Pons (tissue), 1 donor: ENCODE measurements around the gene STK11IP.

ENCODE experiments used
- DNase-seq: peaks from one replicate; pipeline ENCODE4 v3.0.0-alpha.2; 2016; ENCODE audit warnings: low spot score

Gene STK11IP

DNA sequence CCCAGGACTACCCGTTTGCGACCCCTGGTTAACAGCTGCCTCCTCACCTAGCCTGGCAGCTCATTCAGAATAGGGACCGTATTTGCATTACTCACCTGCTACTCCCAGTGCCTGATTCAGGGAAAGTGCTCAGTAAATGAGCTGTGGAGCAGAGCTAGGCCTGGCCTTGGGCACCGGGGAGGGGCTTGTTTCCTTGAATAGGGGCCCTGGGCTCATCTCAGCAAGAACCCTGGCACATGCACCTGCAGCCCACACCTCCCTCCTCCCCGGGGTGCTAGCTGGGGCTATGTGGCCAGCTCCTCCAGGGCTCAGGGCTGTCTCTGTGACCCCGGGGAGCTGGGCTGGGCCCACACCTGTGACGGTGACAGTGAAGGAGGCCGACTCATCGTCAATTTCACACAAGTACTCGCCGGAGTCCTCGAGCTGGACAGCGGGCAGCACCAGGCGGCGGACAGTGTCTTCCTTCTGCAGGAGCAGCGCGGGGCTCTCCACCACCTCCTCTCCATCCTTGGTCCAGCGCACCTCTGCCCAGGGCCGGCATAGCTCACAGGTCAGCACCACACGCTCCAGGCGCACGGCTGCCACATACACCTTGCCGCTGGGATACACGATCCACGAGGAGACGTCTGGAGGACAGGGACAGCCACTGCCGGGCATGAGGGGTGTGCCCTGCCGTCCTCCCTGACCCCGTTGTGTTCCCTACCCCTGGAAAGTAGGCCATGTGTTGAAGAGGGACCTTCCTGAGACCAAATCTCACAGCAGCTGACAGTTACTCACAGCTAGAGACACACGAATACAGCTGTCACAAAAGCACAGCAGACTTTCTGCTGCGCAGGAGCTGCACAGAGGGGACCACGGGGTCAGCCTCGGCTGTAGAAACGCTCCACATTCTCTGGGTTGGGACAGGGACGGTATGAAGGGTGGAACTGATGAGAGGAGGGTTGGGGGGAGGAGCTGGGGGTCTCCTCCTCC is 35.3 kb upstream of the STK11IP start:
- no peak for DNase-seq

DNA sequence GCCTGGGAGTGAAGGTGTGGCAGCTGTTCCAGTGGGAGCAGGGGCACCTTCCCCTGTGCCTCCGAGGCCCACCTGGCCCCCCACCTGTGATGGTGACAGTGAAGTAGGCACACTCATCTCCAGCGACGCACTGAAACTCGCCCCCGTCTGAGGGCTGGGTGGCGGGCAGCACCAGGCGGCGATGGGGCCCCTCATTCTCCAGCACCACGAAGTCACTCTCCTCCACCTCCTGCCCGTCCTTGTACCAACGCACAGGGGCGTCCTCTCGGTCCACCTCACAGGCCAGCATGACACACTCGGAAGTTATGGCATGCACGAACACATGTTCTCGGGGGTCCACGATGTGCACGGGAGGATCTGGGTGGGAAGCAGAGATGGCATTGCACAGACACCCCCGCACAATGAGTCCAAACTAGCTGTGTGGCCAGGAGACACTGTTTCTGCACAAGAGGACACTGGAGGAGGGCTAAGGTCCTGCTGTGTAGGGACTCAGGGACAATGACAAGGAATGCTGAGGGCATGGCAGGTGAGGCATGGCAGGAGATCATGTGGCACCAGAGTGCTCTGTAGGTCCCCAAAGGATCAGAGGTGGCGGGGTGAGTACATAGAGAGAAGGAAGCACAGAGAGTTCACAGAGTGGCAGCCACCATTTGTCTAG is 34.3 kb upstream of the STK11IP start:
- DNase-seq = no peak

DNA sequence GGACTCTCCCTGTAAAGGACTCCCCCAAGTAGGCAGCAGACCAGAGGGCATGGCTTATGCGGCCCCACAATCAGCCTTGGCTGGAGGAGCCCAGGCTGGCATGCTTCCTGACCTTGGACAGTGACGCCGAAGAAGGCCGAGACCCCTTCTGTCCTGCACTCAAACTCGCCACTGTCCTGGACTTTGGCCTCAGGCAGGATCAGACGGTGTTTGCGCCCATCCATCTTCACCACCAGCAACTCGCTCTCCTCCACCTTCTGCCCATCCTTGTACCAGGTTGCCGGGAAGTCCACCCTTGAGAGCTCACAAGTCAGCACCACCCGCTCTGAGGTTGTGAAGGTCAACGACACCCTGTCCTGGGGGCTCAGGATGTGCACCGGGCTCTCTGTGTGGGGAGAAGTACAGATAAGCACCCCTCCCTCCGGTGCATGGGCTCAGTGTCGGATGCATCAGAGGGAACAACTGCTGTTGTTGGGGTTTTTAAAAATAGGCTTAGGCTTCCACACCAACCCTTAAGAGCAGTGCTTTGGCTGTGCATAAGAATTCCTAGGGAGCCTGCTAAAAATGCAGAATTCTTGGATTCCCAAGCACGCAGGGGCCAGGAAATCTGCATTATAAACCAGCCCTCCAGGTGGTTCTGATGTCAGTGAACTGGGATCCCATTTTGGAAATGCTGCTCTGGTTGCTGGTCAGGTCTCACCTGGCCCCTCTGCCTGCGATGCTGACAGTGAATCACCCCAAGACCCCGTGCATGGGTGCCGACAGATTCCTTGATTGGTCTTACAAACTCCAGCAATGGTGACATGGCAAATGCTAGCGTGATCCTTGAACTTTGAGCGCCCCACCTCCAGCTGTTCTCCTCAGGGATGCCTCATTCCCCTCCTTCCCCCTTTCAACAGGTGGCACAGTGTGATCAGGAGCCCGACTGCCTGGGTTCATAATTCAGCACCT is 32.3 kb upstream of the STK11IP start:
- DNase-seq = no peak

DNA sequence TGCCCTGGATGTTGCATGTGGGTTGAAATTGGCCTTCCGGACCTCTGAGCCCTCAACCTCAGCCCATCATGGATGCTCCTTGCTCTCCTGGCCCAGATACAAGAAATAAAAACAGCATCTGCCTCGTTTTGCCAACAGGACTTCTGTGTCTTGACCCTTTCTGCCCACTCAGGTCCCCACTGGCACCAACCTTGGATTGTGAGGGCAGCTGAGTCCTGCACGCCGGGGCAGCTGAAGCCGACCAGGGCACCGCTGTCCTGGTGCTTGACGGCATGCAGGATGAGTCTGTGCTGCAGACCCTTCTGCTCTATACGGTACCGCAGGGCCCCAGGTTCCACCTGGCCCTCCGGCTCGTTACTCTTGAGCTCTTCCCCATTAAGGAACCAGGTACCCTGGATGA is 31.0 kb upstream of the STK11IP start:
- DNase-seq = no peak

DNA sequence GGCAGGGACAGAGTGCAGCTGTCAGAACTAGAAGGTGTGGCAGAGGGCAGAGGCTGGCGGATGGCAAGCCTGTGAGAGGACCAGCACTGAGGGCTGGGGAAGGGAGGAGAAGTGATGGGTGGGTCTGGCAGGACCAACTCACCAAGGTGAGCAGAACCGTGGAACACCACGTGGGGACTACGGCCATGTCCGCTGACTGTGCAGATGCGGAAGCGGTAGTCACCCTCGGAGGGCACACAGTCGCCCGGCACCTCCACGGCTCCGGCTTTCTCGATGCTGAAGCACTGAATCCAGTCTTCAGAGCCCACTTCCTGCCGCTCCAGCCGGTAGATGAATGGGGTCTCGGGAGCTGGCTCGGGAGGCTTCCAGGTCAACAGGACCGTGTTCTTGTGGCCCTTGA is 30.5 kb upstream of the STK11IP start:
- DNase-seq = no peak

DNA sequence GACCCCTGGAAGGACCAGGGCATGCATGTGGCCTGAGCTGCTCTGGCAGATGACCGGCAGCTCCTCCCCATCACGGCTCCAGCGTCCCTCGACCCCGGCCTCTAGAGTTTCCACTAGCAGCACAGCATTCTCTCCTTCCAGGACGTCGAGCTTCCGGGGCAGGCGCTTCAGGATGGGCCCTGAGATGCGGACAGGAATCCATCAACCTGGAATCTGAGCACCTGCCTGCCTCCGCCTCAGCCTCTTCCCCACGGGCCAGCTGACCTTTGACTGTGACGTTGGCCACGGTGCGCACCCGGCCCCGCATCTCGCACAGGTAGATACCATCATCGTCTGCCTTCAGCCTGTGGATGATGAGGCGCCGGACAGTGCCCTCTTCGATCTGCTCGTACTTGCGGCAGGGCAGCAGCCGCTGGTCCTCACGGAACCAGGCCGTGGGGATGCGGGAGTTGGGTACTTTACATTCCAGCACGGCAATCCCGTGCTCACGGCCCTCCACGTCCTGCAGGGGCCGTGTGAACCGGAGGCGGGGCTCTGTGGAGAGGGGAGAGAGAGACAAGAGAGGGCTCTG is 29.8 kb upstream of the STK11IP start:
- no peak for DNase-seq

DNA sequence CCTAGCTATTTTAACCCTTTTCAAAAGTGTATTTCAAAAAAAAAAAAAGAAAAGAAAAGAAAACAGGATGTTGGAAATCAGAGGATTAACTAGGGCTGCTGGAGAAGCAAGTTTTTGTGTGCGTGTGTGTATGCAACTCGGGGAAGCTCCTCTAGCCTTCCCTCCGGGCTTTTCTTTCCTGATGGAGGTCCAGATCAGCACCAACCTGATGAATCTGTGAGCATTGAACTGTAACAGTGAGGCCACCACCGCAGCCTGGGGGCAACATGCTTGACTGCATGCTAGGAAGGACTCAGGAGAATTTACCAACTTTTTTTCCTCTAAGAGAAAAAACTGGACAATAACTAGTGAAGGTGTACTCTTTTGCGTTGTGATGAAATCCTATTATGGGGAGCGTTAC is 28.6 kb upstream of the STK11IP start:
- DNase-seq = no peak

DNA sequence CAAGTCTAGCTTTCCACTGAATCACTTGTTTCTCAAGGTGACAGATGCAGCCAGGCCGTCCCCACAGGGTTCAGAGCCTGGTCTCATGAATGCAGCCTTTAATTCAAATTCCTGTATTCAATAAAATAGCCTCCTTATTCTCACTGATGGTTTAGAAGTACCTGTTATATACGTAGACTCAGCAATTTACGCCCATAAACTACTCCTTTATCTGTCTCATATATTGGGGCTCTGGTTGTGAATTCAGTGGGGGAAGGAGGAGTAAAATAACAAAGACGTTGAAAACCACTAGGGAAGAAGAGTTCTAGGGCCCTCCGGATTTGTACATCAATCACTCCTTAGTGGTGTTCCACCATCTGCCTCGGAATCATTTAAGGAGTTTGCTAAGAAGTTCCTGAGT is 28.0 kb upstream of the STK11IP start:
- DNase-seq = no peak

DNA sequence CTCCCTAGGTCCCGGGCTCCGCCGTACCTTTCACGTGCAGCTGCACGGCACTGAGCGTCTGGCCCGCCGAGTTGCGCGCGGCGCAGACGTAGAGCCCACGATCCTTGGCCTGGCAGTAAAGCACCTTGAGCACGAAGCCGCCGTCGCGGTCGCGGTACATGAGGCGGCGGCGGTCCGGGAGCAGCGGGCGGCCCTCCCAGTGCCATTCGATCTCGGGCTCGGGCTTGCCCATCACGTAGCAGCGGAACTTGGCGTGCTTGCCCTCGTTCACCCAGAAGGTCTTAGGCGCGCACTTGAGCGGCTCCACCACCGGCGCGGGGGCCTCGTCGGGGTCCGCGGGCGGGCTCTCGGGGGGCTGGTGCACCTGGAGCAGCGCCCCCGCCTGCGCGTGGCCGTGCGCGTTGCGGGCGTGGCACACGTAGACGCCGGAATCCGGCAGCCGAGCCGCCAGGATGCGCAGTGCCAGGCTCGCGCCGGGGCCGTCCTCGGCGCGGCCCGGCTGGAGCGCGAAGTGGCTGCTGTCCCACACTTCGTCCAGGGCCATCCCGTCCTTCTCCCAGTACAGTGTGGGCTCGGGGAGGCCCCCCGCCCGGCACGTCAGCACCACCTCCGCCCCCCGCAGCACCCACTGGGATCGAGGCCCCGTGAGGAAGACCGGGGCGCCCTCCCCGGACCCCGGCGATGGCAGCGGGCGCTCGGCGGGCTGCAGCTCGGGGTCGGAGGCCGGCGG is 27.3 kb upstream of the STK11IP start:
- no peak for DNase-seq

DNA sequence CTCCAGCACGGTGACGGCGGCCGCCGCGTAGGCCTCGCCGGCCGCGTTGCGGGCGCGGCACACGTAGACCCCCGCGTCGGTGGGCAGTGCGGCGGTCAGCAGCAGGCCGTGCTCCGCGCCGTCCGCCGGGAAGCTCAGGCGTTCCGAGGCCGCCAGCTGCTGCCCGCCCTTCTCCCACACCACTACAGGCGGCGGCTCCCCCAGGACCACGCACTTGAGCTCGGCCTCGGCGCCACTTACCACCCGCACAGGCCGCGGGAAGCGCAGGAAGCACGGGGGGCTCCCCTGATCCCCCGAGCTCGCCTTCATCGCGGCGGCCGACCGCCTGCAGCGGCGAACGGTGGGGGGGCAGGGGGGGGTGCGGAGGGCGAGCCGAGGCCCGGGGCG is 26.7 kb upstream of the STK11IP start:
- DNase-seq = no peak

DNA sequence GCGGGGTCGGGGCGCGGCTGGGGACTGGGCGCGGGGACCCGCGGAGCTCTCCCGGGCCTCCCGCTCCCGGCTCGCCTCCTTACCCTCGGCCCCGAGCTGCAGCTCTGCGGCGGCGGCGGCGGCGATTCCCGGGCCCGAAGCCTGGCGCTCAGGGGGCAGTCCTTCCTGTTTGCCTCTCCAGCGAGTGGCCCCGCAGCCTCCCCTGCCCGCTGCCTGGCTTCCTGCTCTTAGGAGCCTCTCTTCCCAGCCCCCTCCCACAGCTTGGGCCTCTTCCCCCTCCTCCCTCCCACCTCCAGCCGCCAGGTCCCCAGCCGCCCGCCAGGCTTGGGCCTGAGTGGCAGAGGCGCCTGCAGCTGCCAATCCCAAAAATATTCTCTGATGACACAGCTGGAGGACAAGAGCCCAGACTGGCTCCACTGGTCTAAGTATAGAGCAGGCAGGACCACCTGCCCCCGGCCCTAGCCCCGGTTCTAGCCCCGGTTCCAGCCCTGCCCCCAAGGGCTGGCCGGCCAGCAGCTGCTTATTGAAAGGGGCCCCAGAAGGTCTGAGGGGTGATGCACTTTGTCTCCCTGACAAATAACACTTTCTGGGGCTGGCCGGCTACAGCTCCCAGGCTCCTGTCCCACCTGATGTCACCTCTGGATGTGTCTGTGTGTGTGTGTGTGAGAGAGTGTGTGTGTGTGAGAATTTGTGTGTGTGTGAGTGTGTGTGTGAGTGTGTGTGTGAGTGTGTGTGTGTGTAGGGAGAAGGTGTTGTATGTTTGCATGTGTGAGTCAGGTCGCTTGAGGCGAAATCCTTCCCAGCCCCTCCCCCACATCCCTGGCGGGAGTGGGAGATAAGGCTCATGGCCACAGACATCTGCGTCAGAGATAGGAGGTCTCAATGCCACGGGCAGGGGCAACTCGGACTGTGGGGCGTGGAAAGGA is 26.1 kb upstream of the STK11IP start, which contains the start of gene OBSL1:
Gene OBSL1, minus strand, starts transcription at position 229 of the 926 bp plus-strand sequence. CDS start 307 bp downstream, outside the sequence.
- peak; percentile 7 for DNase-seq

DNA sequence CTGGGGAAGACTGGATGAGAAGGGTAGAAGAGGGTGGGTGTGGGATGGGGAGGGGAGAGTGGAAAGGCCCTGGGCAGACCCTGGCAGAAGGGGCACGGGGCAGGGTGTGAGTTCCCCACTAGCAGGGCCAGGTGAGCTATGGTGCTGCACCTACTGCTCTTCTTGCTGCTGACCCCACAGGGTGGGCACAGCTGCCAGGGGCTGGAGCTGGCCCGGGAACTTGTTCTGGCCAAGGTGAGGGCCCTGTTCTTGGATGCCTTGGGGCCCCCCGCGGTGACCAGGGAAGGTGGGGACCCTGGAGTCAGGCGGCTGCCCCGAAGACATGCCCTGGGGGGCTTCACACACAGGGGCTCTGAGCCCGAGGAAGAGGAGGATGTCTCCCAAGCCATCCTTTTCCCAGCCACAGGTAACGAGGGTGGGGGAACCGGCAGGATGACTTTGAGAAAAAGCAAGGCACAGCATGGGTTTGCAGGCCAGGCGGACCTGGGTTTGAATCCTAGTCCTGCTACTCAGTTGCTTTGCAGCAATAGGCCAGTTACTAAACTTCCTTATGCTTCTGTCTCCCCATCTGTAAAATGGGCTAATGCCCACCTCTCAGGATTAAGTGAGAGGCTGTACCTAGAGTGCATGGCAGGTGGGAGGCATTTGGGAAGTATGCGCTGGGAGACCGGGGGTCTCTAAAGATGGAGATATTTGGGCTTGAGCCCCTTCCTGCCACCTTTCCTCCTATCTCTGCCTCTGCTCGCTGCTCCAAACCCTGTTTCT is 25.2 kb upstream of the STK11IP start, which contains the start of gene INHA:
Gene INHA, plus strand, starts transcription at position 74 of the 765 bp plus-strand sequence. Its CDS starts 65 bp downstream, at position 139.
- no peak for DNase-seq

DNA sequence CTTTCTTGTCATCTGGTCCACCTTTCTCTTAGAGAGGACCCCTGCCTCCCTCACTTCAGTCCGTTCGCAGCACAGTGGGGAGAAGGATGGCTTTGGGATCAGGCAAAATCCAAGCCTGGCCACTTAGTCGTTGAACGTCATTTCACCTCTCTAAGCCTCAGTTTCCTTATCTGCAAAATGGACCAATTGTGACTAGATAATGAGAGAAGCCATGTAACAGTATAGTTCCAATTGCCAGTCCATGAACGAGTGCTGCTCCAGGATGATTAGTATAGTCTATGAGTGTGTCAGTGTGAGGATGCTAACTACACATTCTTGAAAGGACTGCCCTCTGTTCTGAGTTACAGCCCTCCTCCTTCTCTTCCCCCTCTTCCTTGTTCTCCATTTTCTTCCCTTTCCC is 24.5 kb upstream of the STK11IP start:
- no peak for DNase-seq

DNA sequence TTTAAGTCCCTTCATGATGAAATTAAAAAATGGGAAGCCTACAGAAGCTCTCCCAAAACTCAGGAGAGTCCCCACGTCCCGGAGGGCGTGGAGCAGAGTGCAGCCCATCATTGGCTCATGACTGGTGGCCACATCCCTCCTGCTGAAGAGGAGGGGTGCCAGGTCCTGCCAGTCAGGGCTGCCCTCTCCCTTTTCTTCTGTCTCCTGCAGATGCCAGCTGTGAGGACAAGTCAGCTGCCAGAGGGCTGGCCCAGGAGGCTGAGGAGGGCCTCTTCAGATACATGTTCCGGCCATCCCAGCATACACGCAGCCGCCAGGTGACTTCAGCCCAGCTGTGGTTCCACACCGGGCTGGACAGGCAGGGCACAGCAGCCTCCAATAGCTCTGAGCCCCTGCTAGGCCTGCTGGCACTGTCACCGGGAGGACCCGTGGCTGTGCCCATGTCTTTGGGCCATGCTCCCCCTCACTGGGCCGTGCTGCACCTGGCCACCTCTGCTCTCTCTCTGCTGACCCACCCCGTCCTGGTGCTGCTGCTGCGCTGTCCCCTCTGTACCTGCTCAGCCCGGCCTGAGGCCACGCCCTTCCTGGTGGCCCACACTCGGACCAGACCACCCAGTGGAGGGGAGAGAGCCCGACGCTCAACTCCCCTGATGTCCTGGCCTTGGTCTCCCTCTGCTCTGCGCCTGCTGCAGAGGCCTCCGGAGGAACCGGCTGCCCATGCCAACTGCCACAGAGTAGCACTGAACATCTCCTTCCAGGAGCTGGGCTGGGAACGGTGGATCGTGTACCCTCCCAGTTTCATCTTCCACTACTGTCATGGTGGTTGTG is 23.0 kb upstream of the STK11IP start:
- DNase-seq = no peak

DNA sequence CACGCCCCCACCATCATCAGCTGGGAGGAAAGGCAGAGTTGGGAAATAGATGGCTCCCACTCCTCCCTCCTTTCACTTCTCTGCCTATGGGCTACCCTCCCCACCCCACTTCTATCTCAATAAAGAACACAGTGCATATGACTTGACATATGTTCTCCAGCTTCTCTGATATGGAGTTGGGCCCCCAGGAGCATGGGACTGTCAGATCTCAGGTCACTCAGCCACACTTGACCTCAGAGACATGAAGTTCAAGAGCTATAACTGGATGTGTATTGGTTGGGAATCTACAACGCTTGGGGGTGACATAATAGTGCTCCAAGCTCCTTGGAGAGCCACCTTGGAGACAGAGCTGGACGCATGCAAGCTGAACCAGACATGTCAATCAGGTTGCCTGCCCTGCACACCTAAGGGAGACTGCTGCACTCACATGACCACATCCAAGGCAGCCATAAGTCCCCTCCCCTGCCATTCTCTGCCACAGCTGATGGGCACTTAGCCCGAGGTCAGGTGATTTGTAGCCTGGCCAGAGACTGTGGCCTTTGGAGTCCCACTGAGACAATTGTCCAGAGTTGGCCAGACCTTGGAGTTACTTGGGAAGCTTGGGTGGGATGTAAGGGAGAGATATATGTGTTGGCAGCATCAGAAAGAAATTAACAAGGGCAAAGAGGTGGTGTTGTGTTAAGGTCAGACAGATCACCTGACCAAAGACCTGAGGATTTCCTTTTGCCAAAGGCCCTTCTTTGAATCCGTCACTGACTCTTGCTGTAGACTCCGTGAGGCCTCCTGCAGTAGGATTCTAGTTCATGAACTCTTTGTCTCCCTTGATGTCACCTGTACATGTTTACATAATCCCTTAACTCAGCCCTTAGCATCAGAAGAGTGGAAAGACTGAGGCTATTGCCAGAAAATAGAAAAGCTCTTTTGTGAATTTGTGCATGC is 21.8 kb upstream of the STK11IP start:
- no peak for DNase-seq

DNA sequence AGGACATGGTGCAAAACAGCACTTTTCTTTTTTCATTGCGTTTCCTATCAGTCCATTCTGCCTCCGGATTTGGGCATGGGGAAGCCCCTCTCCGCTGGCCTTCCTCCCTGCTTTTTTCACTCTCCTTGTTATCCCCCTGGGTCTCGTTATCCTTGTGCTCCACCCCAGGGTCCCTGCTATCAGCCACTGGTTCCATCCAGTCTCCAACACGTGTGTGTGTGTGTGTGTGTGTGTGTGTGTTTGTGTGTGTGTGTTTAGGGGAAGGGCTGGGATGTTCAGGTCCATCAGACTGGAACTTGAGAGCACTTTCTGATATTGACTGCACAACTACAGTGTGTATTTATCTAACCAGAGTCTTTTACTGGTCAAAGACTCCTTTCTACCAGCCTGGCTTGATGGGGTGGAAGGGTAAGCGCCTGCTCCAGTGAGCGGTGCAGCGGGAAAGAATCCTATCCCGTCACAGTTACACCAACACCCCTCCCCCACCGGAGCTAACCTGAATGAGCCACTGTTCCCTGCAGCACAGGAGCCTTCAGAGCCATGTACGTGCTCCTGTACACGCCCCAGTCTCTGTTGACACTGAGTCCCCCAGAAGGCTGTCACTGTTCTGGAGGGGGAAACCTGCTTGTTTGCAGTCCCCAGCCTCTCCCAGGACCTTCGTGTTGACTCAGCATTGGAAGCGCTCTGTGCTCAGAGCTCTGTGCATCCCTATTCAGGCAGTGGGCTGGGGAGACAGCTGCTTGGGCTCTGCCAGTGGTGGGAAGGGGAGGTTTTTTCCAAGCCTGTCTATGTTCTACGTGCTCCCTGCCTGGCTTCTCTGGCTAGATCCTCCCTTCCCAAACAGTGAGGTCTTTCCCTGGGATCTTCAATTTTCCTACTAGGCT is 20.9 kb upstream of the STK11IP start:
- peak; percentile 11 for DNase-seq
